ENCODE data around the gene DPP6.

The DPP6 gene

DNA sequence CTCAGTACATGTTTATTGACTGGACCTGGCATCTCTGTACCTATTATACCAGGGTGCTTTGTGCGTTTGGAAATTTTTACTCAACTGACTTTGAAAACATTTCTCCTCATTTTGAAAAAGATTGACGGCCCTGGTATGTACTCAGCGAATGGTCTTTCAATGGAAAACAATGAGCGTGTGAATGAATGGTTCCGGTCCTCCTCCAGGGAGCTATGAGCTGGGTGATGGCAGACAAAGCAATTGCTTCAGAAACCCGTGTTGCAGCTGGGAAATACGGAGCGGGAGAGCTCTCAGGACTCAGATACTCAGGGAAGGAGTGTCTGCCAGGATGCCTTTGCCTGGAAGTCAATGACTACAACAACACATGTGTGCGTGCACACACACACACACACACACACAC is 824.8 kb downstream of the DPP6 start:
- no peak overlapping the region for H3K4me3 ChIP-seq (ENCODE audit: low read depth in 1 of 2, low read length in 1 of 2)
- H3K36me3 ChIP-seq = no peaks in the 10 kb centered on the region
- no peaks in the 10 kb centered on the region for H3K9me3 ChIP-seq
- H3K27ac ChIP-seq = no peak overlapping the region
- no peaks in the 10 kb centered on the region for H3K4me1 ChIP-seq (ENCODE audit: control insufficient read depth in 1 of 2, insufficient read depth in 1 of 2, low read depth in 1 of 2, low read length in 1 of 2)
- no peak for TF ChIP-seq CTCF (IDR thresholded peaks at IDR 0.05)
- H3K27me3 ChIP-seq = no peaks in the 10 kb centered on the region

DNA sequence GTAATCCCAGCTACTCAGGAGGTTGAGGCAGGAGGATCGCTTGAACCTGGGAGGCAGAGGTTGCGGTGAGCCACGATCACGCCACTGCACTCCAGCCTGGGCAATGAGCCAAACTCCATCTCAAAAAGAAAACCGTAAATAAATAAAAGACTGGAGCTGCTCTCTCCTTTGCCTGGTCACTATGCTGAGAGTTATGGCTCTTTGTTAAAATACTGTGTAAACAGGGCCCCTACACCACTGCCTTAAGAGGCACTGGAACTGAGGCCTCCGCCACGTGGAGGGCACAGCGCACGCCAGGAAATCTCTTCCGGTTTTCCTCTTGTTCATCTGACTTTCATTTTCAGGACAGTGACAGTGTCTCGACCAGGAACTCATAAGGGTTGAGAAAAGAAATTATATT is 827.4 kb downstream of the DPP6 start:
- Histone ChIP-seq H3K27me3 (no peaks in the 10 kb centered on the region), H3K4me1 (ENCODE audit: control insufficient read depth in 1 of 2, insufficient read depth in 1 of 2, low read depth in 1 of 2, low read length in 1 of 2) (no peaks in the 10 kb centered on the region), H3K4me3 (ENCODE audit: low read depth in 1 of 2, low read length in 1 of 2) (no peak overlapping the region), H3K9me3 (no peaks in the 10 kb centered on the region), H3K36me3 (no peaks in the 10 kb centered on the region), H3K27ac (no peak overlapping the region)
- no peak for TF ChIP-seq CTCF (IDR thresholded peaks at IDR 0.05)

GRCh38 chr7:154880513-154880912 is 828.3 kb downstream of the DPP6 start:
- H3K4me1 ChIP-seq (ENCODE audit: control insufficient read depth in 1 of 2, insufficient read depth in 1 of 2, low read depth in 1 of 2, low read length in 1 of 2) = no peaks in the 10 kb centered on the region
- no peaks in the 10 kb centered on the region for H3K36me3 ChIP-seq
- no peak overlapping the region for H3K4me3 ChIP-seq (ENCODE audit: low read depth in 1 of 2, low read length in 1 of 2)
- no peak overlapping the region for H3K27ac ChIP-seq
- no peak for TF ChIP-seq CTCF (IDR thresholded peaks at IDR 0.05)
- H3K27me3 ChIP-seq = no peaks in the 10 kb centered on the region
- no peaks in the 10 kb centered on the region for H3K9me3 ChIP-seq

DNA sequence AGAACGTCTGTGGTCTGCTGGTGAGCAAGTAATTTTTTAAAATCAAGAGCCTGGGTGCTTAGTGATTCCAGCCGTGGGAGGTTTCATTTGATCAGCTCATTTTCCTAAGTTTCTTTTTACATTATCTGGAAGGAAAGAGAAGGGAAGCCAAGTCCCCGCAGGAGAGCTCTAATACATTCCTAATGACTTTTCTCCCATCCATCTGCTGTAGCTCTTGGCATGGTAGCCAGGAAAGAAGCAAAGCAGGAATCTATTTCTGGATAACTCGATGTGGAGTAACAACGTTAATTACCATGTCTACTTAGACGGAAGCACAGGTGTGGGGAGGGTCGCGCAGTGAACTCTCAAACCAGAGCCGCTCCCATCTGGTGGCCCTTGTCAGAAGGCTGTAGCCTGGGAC is 828.8 kb downstream of the DPP6 start:
- no peak for TF ChIP-seq CTCF (IDR thresholded peaks at IDR 0.05)
- H3K4me1 ChIP-seq (ENCODE audit: control insufficient read depth in 1 of 2, insufficient read depth in 1 of 2, low read depth in 1 of 2, low read length in 1 of 2) = no peaks in the 10 kb centered on the region
- H3K36me3 ChIP-seq = no peaks in the 10 kb centered on the region
- no peak overlapping the region for H3K4me3 ChIP-seq (ENCODE audit: low read depth in 1 of 2, low read length in 1 of 2)
- no peaks in the 10 kb centered on the region for H3K9me3 ChIP-seq
- no peak overlapping the region for H3K27ac ChIP-seq
- no peaks in the 10 kb centered on the region for H3K27me3 ChIP-seq

DNA sequence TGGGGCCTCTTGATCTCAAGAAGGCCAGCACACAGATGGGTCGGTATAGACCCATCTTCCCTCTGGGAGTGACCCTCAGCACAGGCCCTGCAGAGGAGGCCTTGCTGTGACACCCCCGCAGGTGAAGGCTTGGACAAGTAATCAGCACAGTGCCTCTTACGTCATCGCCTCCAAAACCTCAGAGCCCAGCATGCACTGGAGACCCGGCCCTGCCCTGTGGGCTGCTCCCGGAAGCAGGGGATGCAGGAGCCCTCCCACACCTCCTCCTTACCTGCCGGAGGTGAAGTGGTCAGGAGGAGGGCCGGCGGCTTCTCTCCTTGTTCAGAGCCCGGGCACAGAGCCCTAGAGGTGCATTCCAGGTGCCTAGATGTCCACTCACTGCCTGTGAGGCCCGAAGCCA is 829.3 kb downstream of the DPP6 start:
- Histone ChIP-seq H3K4me3 (ENCODE audit: low read depth in 1 of 2, low read length in 1 of 2) (no peak overlapping the region), H3K9me3 (no peaks in the 10 kb centered on the region), H3K27ac (no peak overlapping the region), H3K36me3 (no peaks in the 10 kb centered on the region), H3K4me1 (ENCODE audit: control insufficient read depth in 1 of 2, insufficient read depth in 1 of 2, low read depth in 1 of 2, low read length in 1 of 2) (no peaks in the 10 kb centered on the region), H3K27me3 (no peaks in the 10 kb centered on the region)
- no peak for TF ChIP-seq CTCF (IDR thresholded peaks at IDR 0.05)

GRCh38 chr7:154882931-154883474 is 830.8 kb downstream of the DPP6 start:
- no peak overlapping the region for H3K27ac ChIP-seq
- no peaks in the 10 kb centered on the region for H3K36me3 ChIP-seq
- no peaks in the 10 kb centered on the region for H3K9me3 ChIP-seq
- no peaks in the 10 kb centered on the region for H3K4me1 ChIP-seq (ENCODE audit: control insufficient read depth in 1 of 2, insufficient read depth in 1 of 2, low read depth in 1 of 2, low read length in 1 of 2)
- H3K27me3 ChIP-seq = no peaks in the 10 kb centered on the region
- no peak overlapping the region for H3K4me3 ChIP-seq (ENCODE audit: low read depth in 1 of 2, low read length in 1 of 2)
- TF ChIP-seq CTCF (IDR thresholded peaks at IDR 0.05) = no peak

Data from neutrophil (primary cell).